Measurements from ENCODE around the gene SORBS1.

- TF ChIP-seq ZKSCAN8 (CRISPR knock-in tag; IDR thresholded peaks at IDR 0.05; ENCODE audit: borderline replicate concordance) (no peak), CTCF (CRISPR knock-in tag; IDR thresholded peaks at IDR 0.05) (no peak), ETV6 (CRISPR knock-in tag; conservative IDR thresholded peaks at IDR 0.05) (no peak), KDM1A (CRISPR knock-in tag; IDR thresholded peaks at IDR 0.05) (no peak), POLR2A (IDR thresholded peaks at IDR 0.05; ENCODE audit: insufficient read depth in 1 of 2, low read depth in 2 of 2, low read length in 2 of 2) (no peak), PHF8 (CRISPR knock-in tag; IDR thresholded peaks at IDR 0.05) (no peak), AHDC1 (CRISPR knock-in tag; IDR thresholded peaks at IDR 0.05; ENCODE audit: borderline replicate concordance) (no peak), ZBTB8A (CRISPR knock-in tag; IDR thresholded peaks at IDR 0.05; ENCODE audit: borderline replicate concordance, low read depth) (no peak)
These were observed 274.5 kb downstream of the SORBS1 start for GRCh38 chr10:95286707-95287106.
